Endothelial cell of umbilical vein (primary cell): ENCODE data around the gene TRAPPC5. TPM values are rescaled to one million over a fixed set of nuclear protein-coding genes. Genes with fewer than 3 reads are reported as not detected.

Experiments
- BruUV-seq: library from RNA; stranded (reverse); fragments of 400-500 nt; replicated peaks from 2 replicates; lab custom pipeline; 2021; lab: Mats Ljungman, UMichigan
- CTCF ChIA-PET: fragments of 300-600, 350-600 bp; sonication (Branson Sonifier 250); formaldehyde crosslinking; loops from one replicate; lab custom pipeline; 2021; ENCODE audit warnings: antibody characterized with exemption, inconsistent platforms; lab: Charles Lee
- POLR2A ChIA-PET: fragments of 300-600, 350-600 bp; sonication (Branson Sonifier 250); formaldehyde crosslinking; loops from one replicate; lab custom pipeline; 2021; ENCODE audit warnings: antibody characterized with exemption, inconsistent platforms; lab: Charles Lee
- DNase-seq: peaks from one replicate; pipeline ENCODE4 v3.0.0-alpha.2; 2011; ENCODE audit warnings: low read depth, low spot score
- FAIRE-seq: peaks from 2 replicates; lab custom pipeline; 2011; peaks lifted over from hg19 to GRCh38; lab: Jason Lieb, UNC
- H2AFZ ChIP-seq: 2 replicates; pipeline ENCODE4 v1.6.0; 2012; ENCODE audit warnings: low read depth, low read length, control low read depth, inconsistent platforms
- H3K27ac ChIP-seq: 2 replicates; pipeline ENCODE4 v1.5.1; 2011; ENCODE audit warnings: low read depth, mild to moderate bottlenecking, control low read depth, low read length, moderate library complexity; ENCODE audit not compliant: insufficient read depth
- H3K27me3 ChIP-seq, 2 experiments: 2 replicates each; pipeline versions ENCODE4 v1.6.0 to v1.6.1; 2011; ENCODE audit warnings: low read length in 2 of 2, mixed read lengths in 1 of 2; ENCODE audit not compliant: control insufficient read depth in 2 of 2, insufficient read depth in 2 of 2
- H3K36me3 ChIP-seq, 2 experiments: 2 replicates in 1 of 2; 3 replicates in 1 of 2; pipeline ENCODE4 v1.5.1; 2011; ENCODE audit warnings: low read length in 2 of 2, mild to moderate bottlenecking in 1 of 2, moderate library complexity in 1 of 2; ENCODE audit not compliant: control insufficient read depth in 2 of 2, insufficient read depth in 2 of 2; ENCODE audit errors: extremely low read depth in 1 of 2
- H3K4me1 ChIP-seq: 3 replicates; pipeline ENCODE4 v1.5.1; 2011; ENCODE audit warnings: mild to moderate bottlenecking, low read length; ENCODE audit not compliant: control insufficient read depth, insufficient read depth; ENCODE audit errors: extremely low read depth
- H3K4me2 ChIP-seq: 2 replicates; pipeline ENCODE4 v1.6.1; 2011; ENCODE audit warnings: low read length, control low read depth, mixed read lengths; ENCODE audit not compliant: insufficient read depth
- H3K4me3 ChIP-seq, 3 experiments: fragments of 200-600 bp in 1 of 3; sonication (generic), shearing (Covaris generic) in 1 of 3; replicated peaks in 1 of 3; 2 replicates each; pipeline ENCODE4 v1.5.1; 2011 to 2016; ENCODE audit warnings: control low read depth in 3 of 3, low read length in 3 of 3, mild to moderate bottlenecking in 2 of 3, inconsistent platforms in 1 of 3, low read depth in 1 of 3, moderate library complexity in 1 of 3; ENCODE audit not compliant: insufficient read depth in 1 of 3
- H3K79me2 ChIP-seq: 2 replicates; pipeline ENCODE4 v1.6.0; 2012; ENCODE audit warnings: low read length, inconsistent platforms; ENCODE audit not compliant: control insufficient read depth, insufficient read depth
- H3K9ac ChIP-seq: replicated peaks from 2 replicates; pipeline ENCODE3; 2011; ENCODE audit warnings: low read length, control low read depth; ENCODE audit not compliant: insufficient read depth; ENCODE audit errors: extremely low read depth
- H3K9me1 ChIP-seq: replicated peaks from 3 replicates; pipeline ENCODE4 v1.6.0; 2011; ENCODE audit warnings: mild to moderate bottlenecking, low read length; ENCODE audit not compliant: control insufficient read depth, insufficient read depth; ENCODE audit errors: extremely low read depth
- H3K9me3 ChIP-seq: replicated peaks from 2 replicates; pipeline ENCODE4 v1.5.1; 2012; ENCODE audit warnings: low read length, inconsistent platforms; ENCODE audit not compliant: control insufficient read depth, insufficient read depth
- H4K20me1 ChIP-seq: replicated peaks from 2 replicates; pipeline ENCODE3; 2011; ENCODE audit warnings: mild to moderate bottlenecking, low read length; ENCODE audit not compliant: control insufficient read depth, insufficient read depth; ENCODE audit errors: extremely low read depth
- EZH2 ChIP-seq: IDR thresholded peaks from 2 replicates; pipeline ENCODE4 v1.6.1; 2012; ENCODE audit warnings: borderline replicate concordance, low read depth, mild to moderate bottlenecking, moderate library complexity, low read length, inconsistent platforms; ENCODE audit not compliant: severe bottlenecking
- FOS ChIP-seq: IDR thresholded peaks from 2 replicates; pipeline ENCODE4 v1.6.1; 2011; ENCODE audit warnings: mild to moderate bottlenecking, low read length, moderate library complexity, borderline replicate concordance; ENCODE audit not compliant: insufficient read depth
- GATA2 ChIP-seq: IDR thresholded peaks from 2 replicates; pipeline ENCODE4 v1.7.0; 2011; ENCODE audit warnings: low read depth, mild to moderate bottlenecking, moderate library complexity, mixed read lengths, low read length; ENCODE audit not compliant: insufficient read length, insufficient read depth
- JUN ChIP-seq: IDR thresholded peaks from 2 replicates; pipeline ENCODE4 v1.6.1; 2011; ENCODE audit warnings: borderline replicate concordance, low read depth; ENCODE audit not compliant: insufficient read length, insufficient read depth
- POLR2A ChIP-seq: IDR thresholded peaks from 2 replicates; pipeline ENCODE4 v1.6.1; 2012; ENCODE audit warnings: low read depth, mild to moderate bottlenecking, control low read depth, low read length
- POLR2AphosphoS5 ChIP-seq: IDR thresholded peaks from 2 replicates; pipeline ENCODE4 v1.6.1; 2012; ENCODE audit warnings: low read depth, mild to moderate bottlenecking, control low read depth, low read length, moderate library complexity; ENCODE audit not compliant: insufficient read depth
- dilution Hi-C: fragments of 300-500 bp; cut with MboI; formaldehyde crosslinking; loops from one replicate; pipeline ENCODE4 v1.15.0; 2019; ENCODE audit warnings: low sequenced_read_pairs; ENCODE audit not compliant: extremely low pct_ligation_motif_present
- intact Hi-C: fragments of 100-400 bp; cut with micrococcal nuclease; formaldehyde crosslinking; loops from one replicate; pipeline ENCODE4 v1.10.0; 2022
- polyA plus RNA-seq, 4 experiments: library from polyadenylated mRNA; depleted of rRNA in 3 of 4; stranded (reverse) in 3 of 4; unstranded in 1 of 4; fragments of >200 nt; gene quantifications; 2 replicates each; pipeline versions ENCODE4 v1.2.1 to v1.2.3, GENCODE V29; 2011 to 2012; ENCODE audit warnings: missing spikeins in 1 of 4
- total RNA-seq: library from RNA; stranded (reverse); gene quantifications from 2 replicates; pipeline ENCODE4 v1.2.3, GENCODE V29; 2021
- TF ChIP-seq, protein P1 (sequence below): IDR thresholded peaks from 2 replicates; pipeline ENCODE4 v1.6.1; 2011; ENCODE audit not compliant: insufficient read depth, insufficient read length
- TF ChIP-seq, protein P2 (sequence below), 2 donors: IDR thresholded peaks; 1 replicate in 1 of 2; 2 replicates in 1 of 2; pipeline ENCODE4 v1.5.1; 2011; ENCODE audit warnings: low read length in 2 of 2, mild to moderate bottlenecking in 2 of 2, moderate library complexity in 2 of 2, control low read depth in 1 of 2, inconsistent platforms in 1 of 2, low read depth in 1 of 2; ENCODE audit not compliant: insufficient read depth in 1 of 2; ENCODE audit errors: extremely low read depth in 1 of 2

TRAPPC5 gene
- total and polyA plus RNA-seq, 2 donors (not counting 3 experiments of a cell fraction or from before 2014, with no cell fraction given) = 114 to 172 TPM

DNA sequence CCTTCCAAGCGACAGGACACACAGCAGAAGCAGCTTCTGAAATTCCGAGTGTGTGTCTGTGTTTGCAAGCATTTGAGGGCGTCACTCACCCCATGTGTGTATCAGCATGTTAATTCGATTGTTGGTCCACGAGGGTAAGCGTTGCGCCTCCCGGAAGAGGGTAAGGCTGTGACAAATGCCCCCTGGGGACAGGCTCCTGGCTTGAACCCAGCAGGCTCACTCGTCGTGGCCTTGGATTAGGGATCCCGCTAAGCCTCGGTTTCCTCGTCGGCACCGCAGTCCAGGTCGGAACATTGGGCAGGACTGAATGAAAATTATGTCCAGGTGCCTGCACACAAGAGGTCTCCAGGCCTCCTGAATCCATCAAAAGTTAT, 44.3 kb upstream of the TRAPPC5 start:
- CTCF ChIA-PET = interaction anchor here (0.7 kb wide), 1 partner anchor 45 kb away, joined by 3 read pairs; the partner anchor contains the start of gene TRAPPC5
- Histone ChIP-seq H4K20me1 (no peaks in the 10 kb centered on the region), H3K9me3 (no peaks in the 10 kb centered on the region), H3K27me3 (no peaks in the 10 kb centered on the region), H3K4me3 (no peak overlapping the region), H3K9ac (no peak overlapping the region), H3K79me2 (no peaks in the 10 kb centered on the region), H3K9me1 (no peaks in the 10 kb centered on the region), H2AFZ (peak overlapping the region; percentile 98), H3K4me1 (peaks cover 7% of the 10 kb centered on the region), H3K27ac (no peak overlapping the region), H3K4me2 (peak overlapping the region; percentile 53), H3K36me3 (peaks cover 0 to 4% of the 10 kb centered on the region in 2 experiments)
- FAIRE-seq = no peak
- intact Hi-C loops (no loop called here), dilution Hi-C loops (no loop called here)
- DNase-seq = no peak
- TF ChIP-seq EZH2 (no peak), POLR2AphosphoS5 (no peak), FOS (no peak), JUN (no peak), POLR2A (no peak), GATA2 (no peak)
- TF ChIP-seq, protein P1, sequence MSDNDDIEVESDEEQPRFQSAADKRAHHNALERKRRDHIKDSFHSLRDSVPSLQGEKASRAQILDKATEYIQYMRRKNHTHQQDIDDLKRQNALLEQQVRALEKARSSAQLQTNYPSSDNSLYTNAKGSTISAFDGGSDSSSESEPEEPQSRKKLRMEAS = no peak
- TF ChIP-seq, protein P2, sequence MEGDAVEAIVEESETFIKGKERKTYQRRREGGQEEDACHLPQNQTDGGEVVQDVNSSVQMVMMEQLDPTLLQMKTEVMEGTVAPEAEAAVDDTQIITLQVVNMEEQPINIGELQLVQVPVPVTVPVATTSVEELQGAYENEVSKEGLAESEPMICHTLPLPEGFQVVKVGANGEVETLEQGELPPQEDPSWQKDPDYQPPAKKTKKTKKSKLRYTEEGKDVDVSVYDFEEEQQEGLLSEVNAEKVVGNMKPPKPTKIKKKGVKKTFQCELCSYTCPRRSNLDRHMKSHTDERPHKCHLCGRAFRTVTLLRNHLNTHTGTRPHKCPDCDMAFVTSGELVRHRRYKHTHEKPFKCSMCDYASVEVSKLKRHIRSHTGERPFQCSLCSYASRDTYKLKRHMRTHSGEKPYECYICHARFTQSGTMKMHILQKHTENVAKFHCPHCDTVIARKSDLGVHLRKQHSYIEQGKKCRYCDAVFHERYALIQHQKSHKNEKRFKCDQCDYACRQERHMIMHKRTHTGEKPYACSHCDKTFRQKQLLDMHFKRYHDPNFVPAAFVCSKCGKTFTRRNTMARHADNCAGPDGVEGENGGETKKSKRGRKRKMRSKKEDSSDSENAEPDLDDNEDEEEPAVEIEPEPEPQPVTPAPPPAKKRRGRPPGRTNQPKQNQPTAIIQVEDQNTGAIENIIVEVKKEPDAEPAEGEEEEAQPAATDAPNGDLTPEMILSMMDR (IDR thresholded peaks at IDR 0.05; ENCODE audit: extremely low read depth in 1 of 2, insufficient read depth in 1 of 2, low read depth in 1 of 2, low read length in 2 of 2) = no peak
- POLR2A ChIA-PET = no interaction called here
- no TSS peak for BruUV-seq
